ENCODE measurements around the gene KCNQ2.

KCNQ2 gene

DNA sequence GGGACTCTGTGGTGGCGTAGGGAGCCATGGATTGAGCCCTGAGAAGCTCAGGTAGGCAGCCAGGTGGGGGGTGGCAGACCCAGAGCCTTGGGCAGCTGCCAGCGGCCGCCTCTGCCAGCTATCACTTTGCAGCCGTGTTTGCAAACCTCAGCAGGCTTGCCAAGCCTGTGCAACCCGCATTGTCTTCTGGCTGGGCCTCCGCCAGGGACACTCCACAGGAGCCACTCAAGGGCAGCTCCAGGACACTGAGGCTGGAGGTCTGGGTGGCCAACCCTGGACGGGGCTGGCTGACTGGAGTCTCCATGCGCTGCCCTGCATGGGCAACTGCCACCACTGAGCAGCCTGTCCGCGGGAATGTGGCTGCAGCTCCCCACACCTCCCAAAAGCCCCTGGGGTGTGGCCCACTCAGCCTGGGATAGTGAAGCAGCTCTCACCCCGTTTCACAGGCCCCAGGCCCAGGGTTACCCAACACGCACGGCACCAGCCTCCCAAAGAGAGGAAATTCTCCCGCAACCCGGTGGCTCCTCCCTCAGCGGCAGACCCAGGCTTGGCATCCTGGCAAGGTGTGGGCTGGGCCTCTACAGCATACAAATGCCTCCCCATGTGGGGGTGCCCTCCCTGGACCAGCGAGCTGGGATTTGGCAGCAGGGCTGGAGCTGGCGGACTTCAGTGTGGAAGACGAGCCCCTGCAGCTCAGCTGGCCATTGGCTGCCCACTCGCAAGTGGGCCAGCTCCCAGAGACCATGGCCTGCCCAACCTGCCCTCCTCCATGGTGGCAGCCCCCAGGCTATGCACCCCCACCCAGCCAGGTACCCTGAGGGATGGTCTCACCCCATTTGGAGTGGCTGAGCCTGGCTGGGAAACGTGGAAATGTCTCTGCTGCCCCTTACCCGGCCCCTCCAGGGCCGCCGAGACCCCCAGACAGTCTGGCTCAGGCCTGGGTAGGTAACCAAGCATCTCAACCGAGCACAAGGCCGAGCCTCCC, 114.2 kb downstream of the KCNQ2 start:
- TF ChIP-seq, protein P1, sequence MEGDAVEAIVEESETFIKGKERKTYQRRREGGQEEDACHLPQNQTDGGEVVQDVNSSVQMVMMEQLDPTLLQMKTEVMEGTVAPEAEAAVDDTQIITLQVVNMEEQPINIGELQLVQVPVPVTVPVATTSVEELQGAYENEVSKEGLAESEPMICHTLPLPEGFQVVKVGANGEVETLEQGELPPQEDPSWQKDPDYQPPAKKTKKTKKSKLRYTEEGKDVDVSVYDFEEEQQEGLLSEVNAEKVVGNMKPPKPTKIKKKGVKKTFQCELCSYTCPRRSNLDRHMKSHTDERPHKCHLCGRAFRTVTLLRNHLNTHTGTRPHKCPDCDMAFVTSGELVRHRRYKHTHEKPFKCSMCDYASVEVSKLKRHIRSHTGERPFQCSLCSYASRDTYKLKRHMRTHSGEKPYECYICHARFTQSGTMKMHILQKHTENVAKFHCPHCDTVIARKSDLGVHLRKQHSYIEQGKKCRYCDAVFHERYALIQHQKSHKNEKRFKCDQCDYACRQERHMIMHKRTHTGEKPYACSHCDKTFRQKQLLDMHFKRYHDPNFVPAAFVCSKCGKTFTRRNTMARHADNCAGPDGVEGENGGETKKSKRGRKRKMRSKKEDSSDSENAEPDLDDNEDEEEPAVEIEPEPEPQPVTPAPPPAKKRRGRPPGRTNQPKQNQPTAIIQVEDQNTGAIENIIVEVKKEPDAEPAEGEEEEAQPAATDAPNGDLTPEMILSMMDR (IDR thresholded peaks at IDR 0.05; ENCODE audit: low read depth, low read length, missing control alignments) = no peak
- no peak overlapping the region for H3K4me3 ChIP-seq (ENCODE audit: low read depth, low read length)
- in situ Hi-C loops (cut with HindIII; ENCODE audit: low sequenced_read_pairs) = no loop called here
- DNase-seq (ENCODE audit: low read depth) = no peak

DNA sequence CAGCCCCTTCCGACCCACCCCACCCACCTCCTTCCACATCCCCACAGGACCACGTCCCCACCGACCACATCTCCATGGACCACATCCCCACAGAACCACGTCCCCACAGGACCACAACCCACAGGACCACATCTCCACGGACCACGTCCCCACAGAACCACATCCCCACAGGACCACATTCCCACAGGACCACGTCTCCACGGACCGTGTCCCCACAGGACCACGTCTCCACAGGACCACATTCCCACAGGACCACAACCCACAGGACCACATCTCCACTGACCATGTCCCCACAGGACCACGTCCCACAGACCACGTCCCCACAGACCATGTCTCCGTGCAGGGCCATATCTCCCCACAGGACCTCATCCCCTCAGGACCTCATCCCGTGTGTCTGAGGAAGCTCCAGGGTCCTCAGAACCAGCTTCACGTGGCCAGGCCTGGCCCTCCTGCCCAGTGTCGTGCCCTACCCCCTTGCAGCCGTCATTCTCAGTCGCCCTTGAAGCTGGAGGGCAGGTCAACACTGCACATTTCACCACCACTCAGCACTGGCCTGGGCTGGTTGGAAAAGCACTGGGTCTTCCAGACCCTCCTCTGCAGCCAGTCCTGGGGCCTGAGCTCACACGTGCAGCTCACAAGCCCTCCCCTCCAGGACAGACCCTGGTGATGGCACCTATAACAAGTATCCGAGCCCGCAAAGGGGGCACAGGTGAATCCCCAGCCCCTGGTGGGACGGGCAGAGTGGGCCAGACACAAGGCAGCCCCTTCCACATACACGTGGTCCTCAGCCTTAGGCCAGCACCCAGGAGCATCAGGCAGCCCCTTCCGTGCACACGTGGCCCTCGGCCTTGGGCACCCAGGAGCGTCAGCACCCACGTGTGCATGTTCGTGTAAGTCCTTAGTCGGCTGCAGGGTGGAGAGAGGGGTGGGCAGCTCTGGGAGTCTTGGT, 115.2 kb downstream of the KCNQ2 start:
- no peak for DNase-seq (ENCODE audit: low read depth)
- TF ChIP-seq, protein P1 (IDR thresholded peaks at IDR 0.05; ENCODE audit: low read depth, low read length, missing control alignments) = no peak
- in situ Hi-C loops (cut with HindIII; ENCODE audit: low sequenced_read_pairs) = no loop called here
- no peak overlapping the region for H3K4me3 ChIP-seq (ENCODE audit: low read depth, low read length)

DNA sequence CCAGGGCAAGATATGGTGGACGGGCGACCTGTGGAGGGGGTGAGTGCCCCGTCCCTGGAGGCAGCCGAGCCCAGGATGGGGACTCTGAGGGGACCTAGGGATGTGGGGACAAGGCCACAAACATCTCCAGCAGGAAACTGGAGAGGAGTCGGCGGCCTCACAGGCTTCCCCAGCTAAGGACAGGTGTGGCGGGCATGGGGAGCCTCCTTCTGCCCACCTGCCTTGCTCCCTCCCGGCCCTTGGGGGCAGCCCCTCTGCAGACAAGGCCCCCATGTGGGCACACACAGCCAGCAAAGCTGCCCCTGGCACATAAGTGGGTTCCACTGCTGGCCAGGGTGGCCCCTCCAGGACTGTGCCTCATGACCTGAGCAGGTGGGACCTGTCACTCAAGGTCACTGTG, 115.9 kb downstream of the KCNQ2 start:
- in situ Hi-C loops (cut with HindIII; ENCODE audit: low sequenced_read_pairs) = no loop called here
- no peak for DNase-seq (ENCODE audit: low read depth)
- TF ChIP-seq, protein P1 (IDR thresholded peaks at IDR 0.05; ENCODE audit: low read depth, low read length, missing control alignments) = no peak
- H3K4me3 ChIP-seq (ENCODE audit: low read depth, low read length) = no peak overlapping the region

DNA sequence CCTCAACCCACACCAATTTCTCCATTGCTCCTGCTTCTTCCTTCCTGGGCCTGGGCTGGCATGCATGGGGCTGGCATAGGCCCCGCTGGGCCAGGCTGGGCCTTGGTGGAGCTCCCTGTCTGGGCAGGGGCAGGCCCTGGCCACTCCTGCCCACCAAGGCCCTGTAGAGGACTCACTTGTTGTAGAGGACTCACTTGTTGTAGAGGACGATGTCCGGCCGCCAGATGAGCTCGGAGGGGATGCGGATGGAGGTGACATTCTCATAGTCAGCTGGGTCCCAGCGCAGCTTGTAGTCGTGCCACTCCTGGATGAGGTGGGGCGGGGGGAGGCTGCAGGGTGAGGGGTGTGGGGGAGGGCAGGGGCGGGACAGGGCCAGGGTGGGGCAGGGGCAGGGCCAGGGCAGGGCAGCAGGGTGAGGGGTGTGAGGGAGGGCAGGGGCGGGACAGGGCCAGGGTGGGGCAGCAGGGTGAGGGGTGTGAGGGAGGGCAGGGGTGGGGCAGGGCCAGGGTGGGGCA, 116.6 kb downstream of the KCNQ2 start:
- in situ Hi-C loops (cut with HindIII; ENCODE audit: low sequenced_read_pairs) = no loop called here
- DNase-seq (ENCODE audit: low read depth) = no peak
- TF ChIP-seq, protein P1 (IDR thresholded peaks at IDR 0.05; ENCODE audit: low read depth, low read length, missing control alignments) = no peak
- no peak overlapping the region for H3K4me3 ChIP-seq (ENCODE audit: low read depth, low read length)

DNA sequence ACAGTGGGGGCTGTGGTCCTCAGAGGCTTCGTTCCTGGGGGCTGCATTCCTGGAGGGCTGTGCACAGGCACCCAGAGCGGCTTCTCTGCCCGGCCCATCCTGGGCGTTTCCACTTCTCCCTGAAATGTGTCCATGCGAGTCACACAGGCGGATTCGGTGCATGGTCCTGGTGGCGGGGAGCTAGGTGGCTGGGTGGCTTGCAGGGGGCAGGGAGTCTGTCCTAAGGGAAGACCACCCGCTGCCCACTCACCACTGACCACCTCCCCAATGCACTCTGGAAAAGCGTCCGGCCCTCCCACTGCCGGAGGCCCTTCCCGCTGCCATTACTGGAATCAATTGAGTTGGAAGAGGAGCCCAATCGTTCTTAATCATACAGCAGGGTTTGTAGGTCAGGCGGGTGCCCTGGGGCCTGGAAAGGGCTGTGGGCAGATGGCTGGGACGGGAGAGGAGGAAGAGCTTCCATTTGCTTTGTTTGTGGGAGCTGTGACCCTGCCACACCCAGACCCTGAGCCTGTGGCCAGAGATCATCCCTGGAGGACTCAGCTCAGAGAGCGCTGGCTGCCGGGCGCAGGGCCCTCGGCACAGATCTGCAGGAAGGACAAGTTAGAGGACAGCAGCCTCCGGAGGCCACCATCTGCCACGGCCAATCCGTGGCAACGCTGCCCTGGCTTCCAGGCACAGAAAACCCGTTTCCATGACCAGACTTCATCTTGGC, 117.7 kb downstream of the KCNQ2 start:
- TF ChIP-seq, protein P1 (IDR thresholded peaks at IDR 0.05; ENCODE audit: low read depth, low read length, missing control alignments) = no peak
- H3K4me3 ChIP-seq (ENCODE audit: low read depth, low read length) = no peak overlapping the region
- no peak for DNase-seq (ENCODE audit: low read depth)
- in situ Hi-C loops (cut with HindIII; ENCODE audit: low sequenced_read_pairs) = no loop called here

Measured in astrocyte of the cerebellum (primary cell).